Trophoblast cell (in vitro differentiated cells and primary cell): ENCODE data around the gene KCNAB2.

Experiments used
- DNase-seq, 2 donors: peaks; one replicate each; pipeline ENCODE4 v3.0.0-alpha.2; 2016
- H2AFZ ChIP-seq: 2 replicates; pipeline ENCODE4 v1.6.1; 2013; ENCODE audit warnings: low read length, moderate library complexity, mild to moderate bottlenecking; ENCODE audit not compliant: insufficient read depth, poor library complexity
- H2AK5ac ChIP-seq: 2 replicates; pipeline ENCODE4 v1.6.1; 2013; ENCODE audit warnings: mild to moderate bottlenecking, low read length
- H2BK120ac ChIP-seq: 2 replicates; pipeline ENCODE4 v1.6.1; 2013; ENCODE audit warnings: low read length, mild to moderate bottlenecking, moderate library complexity; ENCODE audit not compliant: insufficient read depth, poor library complexity
- H2BK12ac ChIP-seq: 2 replicates; pipeline ENCODE4 v1.6.1; 2013; ENCODE audit warnings: mild to moderate bottlenecking, low read length, moderate library complexity
- H2BK5ac ChIP-seq: 2 replicates; pipeline ENCODE4 v1.6.1; 2013; ENCODE audit warnings: low read length, low read depth, moderate library complexity, mild to moderate bottlenecking; ENCODE audit not compliant: poor library complexity
- H3K14ac ChIP-seq: 2 replicates; pipeline ENCODE4 v1.6.1; 2013; ENCODE audit warnings: mild to moderate bottlenecking, low read length
- H3K18ac ChIP-seq: 2 replicates; pipeline ENCODE4 v1.6.1; 2013; ENCODE audit warnings: mild to moderate bottlenecking, low read length
- H3K23ac ChIP-seq: 2 replicates; pipeline ENCODE4 v1.6.1; 2013; ENCODE audit warnings: low read length
- H3K27ac ChIP-seq: 2 replicates; pipeline ENCODE4 v1.5.1; 2013; ENCODE audit warnings: low read depth, mild to moderate bottlenecking, inconsistent platforms, low read length, moderate library complexity
- H3K27me3 ChIP-seq: 2 replicates; pipeline ENCODE4 v1.6.1; 2013; ENCODE audit warnings: inconsistent platforms, mild to moderate bottlenecking, low read length, moderate library complexity; ENCODE audit not compliant: insufficient read depth
- H3K36me3 ChIP-seq, 2 experiments: 1 replicate in 1 of 2; 2 replicates in 1 of 2; pipeline ENCODE4 v1.6.1; 2013; ENCODE audit warnings: low read length in 2 of 2, mild to moderate bottlenecking in 2 of 2, moderate library complexity in 1 of 2; ENCODE audit not compliant: insufficient read depth in 2 of 2, control insufficient read depth in 1 of 2
- H3K4ac ChIP-seq: 2 replicates; pipeline ENCODE4 v1.6.1; 2013; ENCODE audit warnings: low read depth, mild to moderate bottlenecking, low read length, moderate library complexity
- H3K4me1 ChIP-seq, 2 experiments: 1 replicate in 1 of 2; 2 replicates in 1 of 2; pipeline ENCODE4 v1.6.1; 2013; ENCODE audit warnings: low read length in 2 of 2, mild to moderate bottlenecking in 2 of 2, moderate library complexity in 1 of 2; ENCODE audit not compliant: insufficient read depth in 2 of 2, control insufficient read depth in 1 of 2
- H3K4me2 ChIP-seq: 2 replicates; pipeline ENCODE4 v1.6.1; 2013; ENCODE audit warnings: inconsistent platforms, mild to moderate bottlenecking, low read length, moderate library complexity
- H3K4me3 ChIP-seq: 2 replicates; pipeline ENCODE4 v1.5.1; 2013; ENCODE audit warnings: mild to moderate bottlenecking, low read depth, low read length, inconsistent platforms
- H3K79me1 ChIP-seq: one replicate; pipeline ENCODE4 v1.6.1; 2013; ENCODE audit warnings: low read length
- H3K79me2 ChIP-seq: 2 replicates; pipeline ENCODE4 v1.6.1; 2013; ENCODE audit warnings: low read length, mild to moderate bottlenecking; ENCODE audit not compliant: control insufficient read depth, insufficient read depth, poor library complexity
- H3K9ac ChIP-seq: 2 replicates; pipeline ENCODE4 v1.6.1; 2013; ENCODE audit warnings: mild to moderate bottlenecking, low read length
- H3K9me3 ChIP-seq: 2 replicates; pipeline ENCODE4 v1.6.1; 2013; ENCODE audit warnings: low read depth, mild to moderate bottlenecking, control low read depth, inconsistent platforms, low read length; ENCODE audit not compliant: insufficient read depth
- H4K12ac ChIP-seq: 2 replicates; pipeline ENCODE4 v1.6.1; 2013; ENCODE audit warnings: low read depth, mild to moderate bottlenecking, low read length, moderate library complexity
- H4K8ac ChIP-seq: 2 replicates; pipeline ENCODE4 v1.6.1; 2013; ENCODE audit warnings: low read depth, mild to moderate bottlenecking, low read length, moderate library complexity
- H4K91ac ChIP-seq: one replicate; pipeline ENCODE4 v1.6.1; 2013; ENCODE audit warnings: low read depth, mild to moderate bottlenecking, low read length, moderate library complexity
- WGBS: extraction: QIAGEN DNeasy Blood & Tissue Kit; methylation state at CpG from one replicate; pipeline ENCODE4 v1.1.7; 2013; ENCODE audit warnings: missing lambda C conversion rate; ENCODE audit not compliant: insufficient read length, insufficient coverage; ENCODE audit errors: extremely low coverage; 5-methylcytosine and 5-hydroxymethylcytosine counted together

Gene KCNAB2

DNA sequence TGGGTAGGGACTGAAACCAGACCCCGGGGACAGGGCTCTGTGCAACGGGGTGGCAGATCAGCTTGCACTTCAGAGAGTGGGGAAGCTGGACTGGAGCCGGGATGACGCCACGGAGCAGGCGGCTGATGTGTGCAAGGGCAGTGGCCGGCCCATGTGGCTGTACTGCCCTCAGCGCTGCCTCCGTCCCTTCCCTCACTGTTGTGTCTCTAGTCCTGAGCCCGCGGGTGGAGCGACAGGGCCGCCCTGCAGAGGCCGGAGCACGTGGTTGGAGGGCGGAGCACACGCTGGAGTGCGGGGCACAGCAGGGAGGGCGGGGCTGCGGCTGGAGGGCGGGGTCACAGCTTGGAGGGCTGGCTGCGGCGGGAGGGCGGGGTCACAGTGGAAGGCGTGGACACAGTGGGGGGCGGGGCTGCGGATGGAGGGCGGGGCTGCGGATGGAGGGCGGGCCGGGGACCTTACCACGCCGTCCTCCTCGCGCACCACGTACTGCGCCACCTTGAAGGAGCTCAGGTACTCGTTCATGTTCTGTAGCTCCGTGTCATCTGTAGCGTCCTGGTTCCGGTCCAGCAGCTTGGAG is 82.0 kb downstream of the KCNAB2 start:
- Histone ChIP-seq H3K14ac (no peak overlapping the region), H3K27ac (no peak overlapping the region), H3K4me2 (peak overlapping the region; percentile 34), H3K79me2 (no peaks in the 10 kb centered on the region), H3K4me3 (no peak overlapping the region), H2BK120ac (no peak overlapping the region), H3K36me3 (no peaks in the 10 kb centered on the region), H3K18ac (no peak overlapping the region), H4K12ac (no peak overlapping the region), H3K9me3 (peaks cover 6% of the 10 kb centered on the region), H3K27me3 (no peaks in the 10 kb centered on the region), H3K23ac (no peak overlapping the region), H3K4ac (no peak overlapping the region), H4K8ac (no peak overlapping the region), H4K91ac (no peak overlapping the region), H2BK12ac (no peak overlapping the region), H2AFZ (no peak overlapping the region), H3K9ac (no peak overlapping the region), H3K79me1 (no peaks in the 10 kb centered on the region), H2BK5ac (no peak overlapping the region), H2AK5ac (no peak overlapping the region), H3K4me1 (no peaks in the 10 kb centered on the region)
- DNase-seq: peak; percentile 70 to 74
- no CpG with 5 or more reads among the region's 41 CpGs for whole genome bisulfite sequencing

DNA sequence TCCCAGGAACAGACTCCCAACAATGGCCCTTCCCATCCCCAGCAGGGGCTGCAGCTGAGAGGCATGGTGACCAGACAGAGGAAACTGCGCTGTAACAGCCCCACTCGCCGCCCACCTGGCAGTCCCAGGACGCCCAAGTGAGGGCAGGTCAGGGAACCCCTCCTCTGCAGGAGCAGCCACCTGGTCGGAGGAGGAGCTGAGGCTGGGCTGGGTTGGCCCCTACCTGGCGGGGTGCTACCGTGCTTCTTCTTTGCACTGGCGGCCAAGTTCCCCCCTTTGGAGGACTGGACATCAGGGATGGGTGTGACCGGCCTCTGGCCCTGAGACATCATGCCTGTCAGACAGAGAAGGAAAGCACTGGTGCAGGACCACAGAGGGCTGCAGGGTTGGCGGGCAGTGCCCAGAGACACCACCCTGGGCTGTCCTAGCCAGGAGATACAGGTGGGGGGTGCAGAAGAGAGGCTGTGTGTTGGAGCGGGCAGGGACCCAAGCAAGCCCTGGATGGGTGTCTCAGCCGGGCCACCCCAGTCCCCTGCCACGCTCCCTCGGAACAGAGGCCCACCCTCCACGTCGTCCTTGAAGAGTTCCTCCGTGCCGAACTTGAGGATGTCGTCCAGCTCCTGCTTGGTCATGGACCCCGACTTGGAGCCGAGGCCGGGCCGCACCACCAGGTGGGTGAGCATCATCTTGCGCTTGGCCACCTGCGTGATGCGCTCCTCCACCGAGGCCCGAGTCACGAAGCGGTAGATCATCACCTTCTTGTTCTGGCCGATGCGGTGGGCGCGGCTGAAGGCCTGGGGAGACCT is 82.8 kb downstream of the KCNAB2 start:
- WGBS: no CpG with 5 or more reads among the region's 34 CpGs

DNA sequence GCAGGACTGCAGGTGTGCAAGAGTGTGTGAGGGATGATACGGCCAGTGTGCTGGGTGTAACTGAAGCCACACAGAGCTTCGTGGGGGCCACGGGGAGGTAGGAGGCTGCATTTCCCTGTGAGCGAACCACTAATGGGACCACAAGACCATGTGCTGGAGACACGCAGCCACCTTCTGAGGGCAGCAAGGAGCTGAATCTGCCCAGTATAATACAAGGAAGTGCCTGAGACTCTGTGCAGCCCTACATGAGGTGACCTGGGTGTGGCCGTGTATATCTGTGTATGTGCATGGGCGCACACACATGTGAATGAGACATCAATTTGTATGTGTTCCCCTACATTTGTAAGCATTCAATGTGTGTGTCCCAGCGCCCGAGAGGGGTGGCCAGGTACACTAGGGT is 83.6 kb downstream of the KCNAB2 start:
- Histone ChIP-seq H2BK5ac (no peak overlapping the region), H3K9me3 (peaks cover 8% of the 10 kb centered on the region), H4K91ac (no peak overlapping the region), H3K4me3 (no peak overlapping the region), H3K18ac (no peak overlapping the region), H3K23ac (no peak overlapping the region), H3K79me2 (no peaks in the 10 kb centered on the region), H3K79me1 (no peaks in the 10 kb centered on the region), H2AK5ac (no peak overlapping the region), H3K36me3 (no peaks in the 10 kb centered on the region), H2BK12ac (no peak overlapping the region), H3K4me2 (no peak overlapping the region), H3K4ac (no peak overlapping the region), H3K14ac (no peak overlapping the region), H2AFZ (no peak overlapping the region), H2BK120ac (no peak overlapping the region), H4K8ac (no peak overlapping the region), H3K27me3 (no peaks in the 10 kb centered on the region), H3K27ac (no peak overlapping the region), H3K9ac (no peak overlapping the region), H4K12ac (no peak overlapping the region), H3K4me1 (no peaks in the 10 kb centered on the region)
- no CpG with 5 or more reads among the region's 9 CpGs for WGBS
- DNase-seq: no peak

More for the DNA sequence above, 82.8 kb downstream of the KCNAB2 start:
- peaks cover 8% of the 10 kb centered on the region for H3K9me3 ChIP-seq
- H3K14ac ChIP-seq: no peak overlapping the region
- no peak overlapping the region for H4K91ac ChIP-seq
- no peaks in the 10 kb centered on the region for H3K79me2 ChIP-seq
- no peak overlapping the region for H2AFZ ChIP-seq
- H3K18ac ChIP-seq: no peak overlapping the region
- no peaks in the 10 kb centered on the region for H3K4me1 ChIP-seq
- no peaks in the 10 kb centered on the region for H3K36me3 ChIP-seq
- H3K9ac ChIP-seq: no peak overlapping the region
- H2BK12ac ChIP-seq: no peak overlapping the region
- no peak overlapping the region for H3K27ac ChIP-seq
- no peak overlapping the region for H3K23ac ChIP-seq
- no peak overlapping the region for H2BK120ac ChIP-seq
- no peak overlapping the region for H4K12ac ChIP-seq
- H3K4ac ChIP-seq: no peak overlapping the region
- no peaks in the 10 kb centered on the region for H3K27me3 ChIP-seq
- no peak overlapping the region for H4K8ac ChIP-seq
- H2AK5ac ChIP-seq: no peak overlapping the region
- H2BK5ac ChIP-seq: no peak overlapping the region
- no peak for DNase-seq
- no peak overlapping the region for H3K4me2 ChIP-seq
- H3K4me3 ChIP-seq: peak overlapping the region; percentile 10
- H3K79me1 ChIP-seq: no peaks in the 10 kb centered on the region

DNA sequence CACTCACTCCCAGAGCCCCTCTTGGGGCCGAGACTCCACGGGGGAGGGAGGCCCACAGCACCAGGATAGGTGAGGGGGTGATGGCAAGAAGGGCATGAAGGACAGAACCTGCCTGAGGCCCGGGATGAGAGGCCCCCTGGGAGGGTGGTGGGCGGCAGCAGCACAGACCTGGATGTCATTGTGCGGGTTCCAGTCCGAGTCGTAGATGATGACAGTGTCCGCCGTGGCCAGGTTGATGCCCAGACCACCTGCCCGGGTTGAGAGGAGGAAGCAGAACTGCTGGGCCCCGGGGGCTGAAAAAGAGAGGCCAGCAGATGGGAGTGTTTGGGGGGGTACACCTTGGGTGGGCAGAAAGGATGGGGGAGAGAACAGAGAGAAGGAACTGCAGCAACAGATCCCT is 84.3 kb downstream of the KCNAB2 start:
- WGBS: no CpG with 5 or more reads among the region's 11 CpGs

More for the DNA sequence above, 84.3 kb downstream of the KCNAB2 start:
- Histone ChIP-seq H3K4ac (no peak overlapping the region), H3K4me1 (no peaks in the 10 kb centered on the region), H3K27ac (no peak overlapping the region), H2BK5ac (no peak overlapping the region), H3K9ac (no peak overlapping the region), H3K27me3 (no peaks in the 10 kb centered on the region), H2BK120ac (no peak overlapping the region), H3K18ac (no peak overlapping the region), H3K23ac (no peak overlapping the region), H2AK5ac (no peak overlapping the region), H2AFZ (no peak overlapping the region), H3K79me2 (no peaks in the 10 kb centered on the region), H3K14ac (no peak overlapping the region), H3K4me2 (no peak overlapping the region), H3K4me3 (no peak overlapping the region), H3K36me3 (no peaks in the 10 kb centered on the region), H3K79me1 (no peaks in the 10 kb centered on the region), H4K12ac (no peak overlapping the region), H4K91ac (no peak overlapping the region), H4K8ac (no peak overlapping the region), H2BK12ac (no peak overlapping the region), H3K9me3 (peaks cover 11% of the 10 kb centered on the region)
- DNase-seq: no peak
